GM19238 (cell line): Measurements from ENCODE around the gene TTC23.
A peak's percentile ranks its signal among the peaks of the same experiment; 100 is the strongest.

Experiments used
- DNase-seq: peaks from one replicate; pipeline ENCODE4 v3.0.0; 2011; ENCODE audit warnings: low spot score; ENCODE audit not compliant: insufficient read length

TTC23 gene, protein sequence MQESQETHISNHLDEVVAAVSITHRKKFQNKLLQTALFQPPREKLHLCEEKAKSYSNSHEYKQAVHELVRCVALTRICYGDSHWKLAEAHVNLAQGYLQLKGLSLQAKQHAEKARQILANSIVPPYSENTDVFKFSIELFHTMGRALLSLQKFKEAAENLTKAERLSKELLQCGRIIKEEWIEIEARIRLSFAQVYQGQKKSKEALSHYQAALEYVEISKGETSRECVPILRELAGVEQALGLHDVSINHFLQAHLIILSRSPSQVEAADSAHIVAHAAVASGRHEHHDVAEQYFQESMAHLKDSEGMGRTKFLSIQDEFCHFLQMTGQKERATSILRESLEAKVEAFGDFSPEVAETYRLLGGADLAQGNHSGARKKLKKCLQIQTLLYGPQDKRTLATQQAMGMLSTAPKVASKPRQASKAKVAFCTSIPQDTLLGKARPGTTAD

GRCh38 chr15:99249270-99249841 is at the start of gene TTC23:
TTC23 (minus strand) TSS chr15:99249581; CDS start chr15:99228712, 20,869 bp downstream.
- no peak for DNase-seq

GRCh38 chr15:99296386-99296785 is 47.0 kb upstream of the TTC23 start:
- DNase-seq, result no peak

DNA sequence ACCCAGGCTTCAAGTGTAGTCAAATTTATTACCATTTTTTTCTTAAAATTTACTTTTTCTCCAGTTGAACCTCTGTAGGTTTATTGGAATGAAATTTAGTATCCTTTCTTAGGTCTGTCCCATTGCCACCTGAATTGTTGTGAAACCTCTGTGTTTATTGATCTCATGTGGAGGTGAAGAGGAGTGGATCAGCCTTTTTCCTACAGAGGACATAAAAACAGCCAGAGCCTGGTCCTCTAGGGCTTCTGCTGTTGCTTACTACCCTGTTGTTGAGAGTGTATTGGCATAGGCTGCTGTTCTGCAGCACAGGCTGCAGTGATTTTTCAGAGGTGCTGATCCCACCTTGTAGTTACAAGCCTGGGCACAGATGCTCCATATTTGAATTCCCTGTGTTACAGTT is 46.5 kb upstream of the TTC23 start:
- no peak for DNase-seq

DNA sequence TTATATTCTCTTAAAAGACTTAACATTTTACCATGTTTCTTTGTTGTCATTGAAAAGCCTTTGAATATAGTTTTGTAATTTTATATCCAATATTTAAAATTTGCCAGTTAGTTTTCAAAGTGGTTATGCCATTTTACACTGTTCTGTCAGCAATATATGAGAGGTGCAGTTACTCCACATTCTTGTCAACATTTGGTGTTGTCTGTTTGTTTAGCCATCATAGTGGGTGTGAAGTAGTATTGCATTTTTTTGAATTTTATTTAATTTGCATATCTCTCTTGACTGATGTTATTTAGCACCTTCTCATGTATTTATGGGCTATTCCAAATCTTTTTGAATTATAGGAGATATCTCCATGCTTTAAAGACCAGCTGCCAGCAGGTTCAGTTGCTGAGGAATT is 42.3 kb upstream of the TTC23 start:
- no peak for DNase-seq

- no peak for DNase-seq
These were observed 34.3 kb upstream of the TTC23 start for GRCh38 chr15:99283717-99284116.

- no peak for DNase-seq
These were observed 33.2 kb upstream of the TTC23 start for GRCh38 chr15:99282586-99282985.

DNA sequence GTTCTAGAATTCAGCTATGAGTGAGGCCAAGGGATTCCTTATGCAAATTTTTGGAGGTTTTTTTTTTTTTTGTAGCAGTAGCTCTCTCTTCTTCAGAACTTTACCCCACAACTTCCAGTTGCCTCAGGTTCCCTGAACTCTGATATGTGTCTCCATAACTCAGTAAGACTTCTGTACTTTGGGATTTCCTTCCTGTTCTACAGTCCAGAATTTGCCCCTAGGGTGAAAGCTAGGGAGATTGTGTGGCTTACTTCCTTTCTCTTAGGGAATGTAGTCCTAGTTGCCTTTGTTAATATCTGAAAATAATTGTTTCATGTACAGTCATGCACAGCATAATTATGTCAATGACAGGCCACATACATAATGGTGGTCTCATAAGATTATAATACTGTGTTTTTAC is 32.7 kb upstream of the TTC23 start:
- DNase-seq, result no peak

DNA sequence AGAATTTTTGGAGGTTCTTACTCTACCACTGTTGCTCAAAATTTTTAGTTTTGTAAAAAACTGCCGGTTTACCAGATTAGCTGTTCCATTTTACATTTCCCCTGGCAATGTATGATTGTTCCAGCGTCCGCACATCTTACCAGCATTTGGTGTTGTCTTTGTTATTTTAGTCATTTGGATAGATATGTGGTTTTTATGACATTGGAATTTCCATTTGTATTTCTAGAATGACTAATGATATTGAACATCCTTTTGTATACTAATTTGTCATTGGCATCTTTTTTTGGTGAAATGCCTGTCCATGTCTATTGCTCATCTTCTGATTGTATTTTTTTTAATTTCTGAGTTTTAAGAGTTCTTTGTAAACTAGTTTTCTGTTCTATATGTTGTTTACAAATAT is 30.4 kb upstream of the TTC23 start:
- DNase-seq, result no peak

- no peak for DNase-seq
These were observed 29.9 kb upstream of the TTC23 start for GRCh38 chr15:99279290-99279689.

- no peak for DNase-seq
These were observed 26.2 kb upstream of the TTC23 start for GRCh38 chr15:99275525-99276128.

- no peak for DNase-seq
These were observed 25.7 kb upstream of the TTC23 start for GRCh38 chr15:99275061-99275460.

DNA sequence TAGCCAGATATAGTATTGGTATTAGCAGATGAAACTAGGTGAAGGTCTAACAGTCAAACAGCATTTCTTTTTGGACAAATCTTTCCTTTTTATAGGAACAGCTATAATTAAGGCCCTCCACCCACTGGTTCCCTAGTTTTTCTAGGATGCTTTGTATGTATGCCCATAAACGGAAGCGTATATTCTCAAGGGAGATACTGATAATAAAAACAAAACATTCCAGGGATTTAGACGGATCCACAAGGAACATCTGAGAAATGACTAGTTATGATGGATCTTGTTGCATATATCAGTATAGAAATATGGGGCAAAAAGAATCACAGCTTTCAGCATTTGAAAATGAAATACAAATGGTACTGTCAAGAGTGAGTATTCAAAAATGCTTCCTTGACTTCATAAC is 24.4 kb upstream of the TTC23 start:
- DNase-seq, result no peak

GRCh38 chr15:99268431-99268830 is 19.1 kb upstream of the TTC23 start:
- DNase-seq, result no peak

GRCh38 chr15:99267957-99268356 is 18.6 kb upstream of the TTC23 start:
- DNase-seq, result no peak

GRCh38 chr15:99265541-99266070 is 16.2 kb upstream of the TTC23 start:
- no peak for DNase-seq

DNA sequence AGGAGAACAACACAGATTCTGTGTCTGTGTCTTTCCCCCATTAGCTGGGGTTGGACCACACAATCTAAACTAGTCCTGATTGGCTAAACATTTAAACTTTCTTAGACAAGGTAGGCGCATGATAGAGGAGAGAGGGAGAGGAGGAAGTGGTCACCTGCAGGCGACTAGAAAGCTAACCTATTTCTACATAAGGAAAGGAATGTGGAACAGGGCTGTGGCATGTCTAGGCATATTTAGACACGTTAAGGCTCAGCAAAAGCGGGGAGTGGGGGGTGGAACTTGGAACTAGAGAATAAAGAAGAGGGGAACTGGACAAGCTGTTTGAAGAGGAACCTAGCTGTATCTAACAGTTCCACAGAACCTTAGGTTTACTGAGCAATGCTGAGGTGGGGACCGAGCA is 14.7 kb upstream of the TTC23 start:
- DNase-seq, result no peak

- DNase-seq, result no peak
These were observed 7.8 kb upstream of the TTC23 start for GRCh38 chr15:99257107-99257750.

GRCh38 chr15:99253381-99254090 is 4.2 kb upstream of the TTC23 start:
- no peak for DNase-seq

DNA sequence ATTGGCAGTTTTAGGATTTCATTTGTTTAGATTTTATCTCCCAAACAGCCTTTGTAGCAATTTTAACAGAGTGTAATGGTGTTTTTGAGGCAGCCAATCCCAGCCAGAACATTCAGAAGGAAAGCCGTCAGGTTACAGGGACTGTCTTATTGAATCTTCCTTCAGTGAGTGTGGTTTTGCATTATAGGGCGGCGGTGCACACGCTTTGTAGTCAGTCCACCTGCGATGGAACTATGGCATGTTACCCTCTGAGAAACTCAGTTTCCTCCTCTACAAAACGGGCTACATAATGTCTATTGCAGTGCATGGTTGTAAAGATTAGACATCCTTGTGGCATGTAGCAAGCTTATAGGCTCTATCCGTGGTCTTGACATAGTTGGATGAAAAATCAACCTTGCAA is 2.9 kb upstream of the TTC23 start:
- DNase-seq, result no peak

DNA sequence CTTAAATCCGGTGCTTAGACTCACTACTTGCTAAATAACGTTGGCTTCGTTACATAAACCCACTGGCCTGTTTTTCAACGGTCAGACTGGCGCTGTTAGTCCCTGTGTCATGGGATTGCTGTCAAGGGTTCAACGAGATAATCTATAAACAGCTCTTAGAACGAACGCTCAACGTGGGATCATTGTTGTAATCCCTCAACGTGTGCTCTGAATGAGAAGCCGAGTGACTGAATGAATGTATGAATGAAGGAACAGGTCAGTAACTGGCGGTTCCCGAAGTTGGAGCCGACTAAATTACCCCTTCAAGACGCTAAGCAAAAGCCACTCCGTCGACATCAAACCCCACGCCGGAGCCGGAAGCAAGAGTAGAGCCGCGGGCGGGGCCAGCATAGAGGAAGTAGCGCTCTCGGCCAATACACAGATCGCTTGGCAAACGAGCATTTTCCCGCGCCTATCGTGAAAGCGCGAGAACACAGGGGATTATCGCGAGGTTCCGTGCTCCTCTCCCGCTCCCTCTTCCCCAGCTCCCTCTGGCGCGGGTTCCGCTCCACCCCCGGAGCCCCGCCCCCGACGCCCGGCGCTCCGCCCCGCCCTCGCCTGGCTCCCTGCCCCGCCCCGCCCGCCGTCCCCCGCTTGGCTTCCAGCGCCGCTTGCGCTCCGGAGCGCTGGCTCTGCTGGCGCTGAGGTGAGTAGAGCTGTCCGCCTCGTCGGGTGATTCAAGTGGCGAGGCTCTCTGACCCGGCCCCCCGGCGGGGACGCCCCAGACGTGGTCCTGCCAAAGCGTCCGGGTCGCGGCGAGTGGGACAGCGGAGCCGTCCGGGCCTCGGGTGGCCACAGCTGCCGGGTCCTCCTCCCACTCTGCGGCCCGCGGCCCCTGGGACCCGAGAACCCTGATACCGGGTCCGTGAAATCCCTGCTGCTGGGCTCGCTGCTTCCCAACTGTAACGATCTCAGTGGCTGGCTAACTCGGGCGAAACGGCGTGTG is 1.8 kb upstream of the TTC23 start, which contains the start of gene LRRC28:
TSS of gene LRRC28 (plus strand) at position 625 of the 985 bp plus-strand sequence. CDS start 4,477 bp downstream, outside the sequence.
- DNase-seq, result peak; percentile 79
